HG03097 (cell line): ENCODE results near the gene ZNF281.
A peak's percentile ranks its signal among the peaks of the same experiment; 100 is the strongest.
"Not testable (repeated sequence)": the region's sequence is repeated elsewhere in the genome, so short reads cannot be mapped to it uniquely, and the experiment has no call there.

Experiments used
- ATAC-seq: cut with Tn5 transposase; IDR thresholded peaks from one replicate; pipeline ENCODE4 v1.9.1; 2021; ENCODE audit not compliant: unreplicated experiment, low FRiP score

Gene ZNF281

GRCh38 chr1:200409761-200410565 is at the start of gene ZNF281:
Gene ZNF281, minus strand, starts transcription at chr1:200410036. Its CDS starts 331 bp downstream, at chr1:200409705.
- ATAC-seq: peak; percentile 88

GRCh38 chr1:200458780-200459179 is 48.9 kb upstream of the ZNF281 start:
- ATAC-seq: no peak

- ATAC-seq: no peak
Observed at GRCh38 chr1:200457810-200458209, 48.0 kb upstream of the ZNF281 start.

GRCh38 chr1:200454425-200454824 is 44.6 kb upstream of the ZNF281 start:
- no peak for ATAC-seq

GRCh38 chr1:200453553-200453905 is 43.7 kb upstream of the ZNF281 start:
- ATAC-seq: no peak

GRCh38 chr1:200452850-200453552 is 43.2 kb upstream of the ZNF281 start:
- ATAC-seq: no peak

- ATAC-seq: peak; percentile 80
Observed at GRCh38 chr1:200448034-200448762, 38.4 kb upstream of the ZNF281 start.

GRCh38 chr1:200445213-200445612 is 35.4 kb upstream of the ZNF281 start:
- no peak for ATAC-seq

GRCh38 chr1:200444478-200444877 is 34.6 kb upstream of the ZNF281 start:
- ATAC-seq: no peak

- no peak for ATAC-seq
Observed at GRCh38 chr1:200443860-200444259, 34.0 kb upstream of the ZNF281 start.

- ATAC-seq: no peak
Observed at GRCh38 chr1:200442537-200443156, 32.8 kb upstream of the ZNF281 start.

- ATAC-seq: no peak
Observed at GRCh38 chr1:200442023-200442422, 32.2 kb upstream of the ZNF281 start.

GRCh38 chr1:200438911-200439310 is 29.1 kb upstream of the ZNF281 start:
- ATAC-seq: no peak

- not testable (repeated sequence) for ATAC-seq
Observed at GRCh38 chr1:200438413-200438812, 28.6 kb upstream of the ZNF281 start.

GRCh38 chr1:200437556-200438203 is 27.8 kb upstream of the ZNF281 start:
- ATAC-seq: no peak

GRCh38 chr1:200437088-200437487 is 27.3 kb upstream of the ZNF281 start:
- no peak for ATAC-seq

- no peak for ATAC-seq
Observed at GRCh38 chr1:200436436-200436835, 26.6 kb upstream of the ZNF281 start.

GRCh38 chr1:200435200-200435780 is 25.5 kb upstream of the ZNF281 start:
- ATAC-seq: no peak

- ATAC-seq: no peak
Observed at GRCh38 chr1:200433586-200433985, 23.8 kb upstream of the ZNF281 start.

GRCh38 chr1:200432586-200432985 is 22.8 kb upstream of the ZNF281 start:
- no peak for ATAC-seq
